OCI-M2 (cell line): Measurements from ENCODE around the gene ADIPOR1.

Experiments used
- DNase-seq: peaks from one replicate; lab custom pipeline; 2025; ENCODE audit not compliant: unreplicated experiment; lab: John Stamatoyannopoulos, UW

Gene ADIPOR1

GRCh38 chr1:202972046-202972445, 13.9 kb upstream of the ADIPOR1 start:
- DNase-seq, result no peak

GRCh38 chr1:202968895-202969295, 10.8 kb upstream of the ADIPOR1 start:
- DNase-seq, result peak; percentile 86

DNA sequence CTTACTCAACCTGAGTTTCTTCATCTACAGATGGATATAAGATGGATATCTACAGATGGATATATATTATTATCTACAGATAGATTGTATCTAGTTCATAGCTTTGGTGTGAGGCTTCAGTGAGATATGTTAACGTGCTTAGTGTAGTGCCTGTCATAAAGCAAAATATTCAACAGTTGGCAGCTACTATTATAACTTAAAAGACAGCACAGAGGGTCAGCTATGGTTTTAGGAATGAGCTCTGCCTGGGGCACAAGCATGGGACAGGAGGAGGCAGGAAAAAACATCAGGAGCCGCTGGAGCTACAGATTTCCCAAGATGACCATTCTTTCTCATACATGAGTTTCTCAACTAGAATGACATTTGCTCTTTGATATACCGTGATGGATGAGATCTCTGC, 10.2 kb upstream of the ADIPOR1 start:
- no peak for DNase-seq

- DNase-seq, result no peak
Measured at GRCh38 chr1:202967684-202968281, 9.7 kb upstream of the ADIPOR1 start.

GRCh38 chr1:202966006-202966898, 8.1 kb upstream of the ADIPOR1 start:
- no peak for DNase-seq

DNA sequence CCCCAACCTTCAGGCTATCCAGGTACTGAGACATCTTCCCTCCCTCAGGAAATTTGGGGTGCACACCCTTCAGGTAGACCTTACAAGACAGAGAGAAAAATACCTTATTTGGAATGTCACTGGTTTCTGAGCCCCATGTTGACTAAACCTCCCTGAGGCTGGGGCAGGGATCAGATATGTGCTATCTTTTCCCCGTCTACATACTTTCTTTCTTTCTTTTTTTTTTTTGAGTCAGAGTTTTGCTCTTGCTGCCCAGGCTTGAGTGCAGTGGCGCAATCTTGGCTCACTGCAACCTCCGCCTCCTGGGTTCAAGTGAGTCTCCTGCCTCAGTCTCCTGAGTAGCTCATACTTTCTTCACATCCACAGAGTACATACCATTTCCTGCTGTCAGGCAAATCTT, 7.3 kb upstream of the ADIPOR1 start:
- DNase-seq, result no peak

DNA sequence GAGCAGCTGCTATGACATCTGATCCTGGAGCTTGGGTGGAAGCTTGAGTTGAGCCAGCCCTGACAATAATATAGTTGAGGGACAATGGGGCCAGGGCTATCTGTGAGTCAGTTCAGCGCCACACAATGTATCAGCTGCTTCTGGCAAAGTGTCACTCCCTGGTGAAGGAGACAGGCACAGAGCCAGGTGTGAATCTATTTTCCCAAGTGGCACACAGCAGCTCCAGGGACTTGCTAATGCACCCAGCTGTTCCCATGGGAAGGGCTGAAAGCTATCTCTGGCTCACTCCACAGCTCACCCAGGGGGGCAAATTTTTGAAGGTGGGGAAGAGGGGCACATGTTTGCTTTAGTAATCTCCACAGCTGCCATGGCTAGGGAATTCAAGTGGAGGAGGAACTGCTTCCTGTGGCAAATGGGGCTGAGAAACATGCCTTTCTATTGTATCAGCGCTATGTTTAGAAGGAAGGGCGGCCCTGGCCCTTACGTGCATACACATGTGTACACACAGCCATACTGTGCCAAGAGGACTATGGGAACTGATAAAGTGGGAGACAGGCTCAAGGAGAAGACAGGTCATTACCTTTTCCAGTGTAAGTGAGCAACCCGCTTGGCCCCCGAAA, 6.8 kb upstream of the ADIPOR1 start:
- DNase-seq, result no peak

- no peak for DNase-seq
Measured at GRCh38 chr1:202961220-202961880, 3.2 kb upstream of the ADIPOR1 start.

GRCh38 chr1:202959276-202959620, 1.1 kb upstream of the ADIPOR1 start:
- DNase-seq, result no peak

GRCh38 chr1:202958544-202959275, 598 bp upstream of the ADIPOR1 start:
- no peak for DNase-seq

DNA sequence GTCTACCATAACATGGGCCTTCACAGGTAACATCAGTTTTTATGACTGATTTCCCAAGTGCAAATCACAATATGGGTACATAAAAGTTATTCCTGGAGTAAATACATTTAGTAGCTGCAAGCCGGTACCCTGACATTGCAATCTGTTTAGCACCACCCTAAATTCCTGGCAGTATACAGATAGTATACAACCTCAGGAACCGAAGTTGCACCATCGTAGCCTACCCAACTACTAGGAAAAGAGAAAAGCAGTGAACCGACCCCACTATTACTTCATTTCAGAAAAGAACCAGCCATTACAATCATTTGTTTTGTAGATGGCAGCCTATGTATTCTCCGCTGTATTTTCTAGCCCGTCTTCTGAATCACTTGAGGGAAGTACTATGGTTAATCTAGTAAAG, 1.1 kb downstream of the ADIPOR1 start:
- DNase-seq, result no peak

DNA sequence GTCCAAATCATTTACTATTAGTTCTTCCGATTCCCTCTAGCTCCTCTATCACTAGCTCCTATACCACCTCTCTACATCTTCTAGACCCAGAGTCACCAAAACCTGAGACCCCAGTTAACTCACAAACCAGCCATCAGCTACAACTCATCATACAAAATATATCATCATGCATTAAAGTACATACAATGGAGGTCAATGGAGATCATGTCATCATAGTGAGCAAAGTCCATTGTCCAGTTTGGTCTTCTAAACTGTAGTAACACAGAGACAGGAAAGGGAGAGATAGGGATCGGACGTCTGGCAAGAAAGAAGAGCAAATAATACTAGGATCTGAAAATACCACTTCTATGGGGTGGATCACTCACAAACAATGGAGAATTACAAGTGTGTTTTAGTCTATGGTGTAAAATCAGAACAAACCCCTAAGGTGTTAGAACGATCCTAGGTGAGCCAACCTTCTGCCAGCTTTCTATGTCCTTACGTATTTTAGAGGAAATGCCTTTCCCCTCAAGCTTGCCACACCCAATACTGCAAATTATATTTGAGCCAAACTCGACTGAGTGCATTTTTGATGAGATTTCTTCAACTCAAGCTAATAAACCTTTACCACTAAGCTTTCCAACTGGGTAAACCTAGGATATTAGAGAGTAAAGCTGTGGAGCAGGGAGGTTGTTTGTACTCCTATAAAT, 3.9 kb downstream of the ADIPOR1 start:
- no peak for DNase-seq

DNA sequence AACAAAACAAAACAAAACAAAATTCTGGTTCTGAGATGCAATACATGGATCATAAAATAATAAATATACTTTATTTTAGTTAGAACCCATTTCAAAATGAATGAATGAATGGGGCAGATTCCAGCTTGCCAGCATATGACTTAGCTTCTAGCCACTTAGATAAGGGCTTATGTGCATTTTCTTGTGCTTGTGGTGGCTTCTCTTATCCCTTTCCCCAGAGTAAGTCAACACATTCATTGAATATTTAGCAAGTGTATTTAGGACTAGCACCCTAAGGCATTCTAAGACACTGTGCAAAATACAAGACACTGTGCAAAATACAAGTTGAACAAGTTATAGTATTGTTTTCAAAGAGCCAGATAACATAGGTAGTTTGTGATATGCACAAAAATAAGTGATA, 4.7 kb downstream of the ADIPOR1 start:
- no peak for DNase-seq

DNA sequence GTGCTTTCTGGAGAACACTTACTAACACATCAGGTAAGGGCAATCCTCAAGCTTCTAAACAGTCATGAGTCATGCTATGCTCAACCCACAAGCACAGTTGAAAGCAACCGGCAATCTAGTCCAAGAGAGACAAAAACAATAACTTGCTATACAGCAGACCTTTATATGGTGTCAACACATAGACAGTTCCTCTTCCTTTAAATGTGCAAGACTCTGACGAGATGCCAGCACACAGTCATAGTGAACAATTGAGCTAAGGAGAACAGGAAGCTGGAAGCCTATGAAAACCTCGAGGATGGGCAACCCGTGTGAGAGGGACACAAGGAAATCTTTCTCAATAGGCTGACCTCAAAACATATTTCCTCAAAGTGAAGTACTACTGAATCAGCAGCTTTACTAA, 5.3 kb downstream of the ADIPOR1 start:
- DNase-seq, result no peak

GRCh38 chr1:202952099-202952498, 6.0 kb downstream of the ADIPOR1 start:
- DNase-seq, result no peak

DNA sequence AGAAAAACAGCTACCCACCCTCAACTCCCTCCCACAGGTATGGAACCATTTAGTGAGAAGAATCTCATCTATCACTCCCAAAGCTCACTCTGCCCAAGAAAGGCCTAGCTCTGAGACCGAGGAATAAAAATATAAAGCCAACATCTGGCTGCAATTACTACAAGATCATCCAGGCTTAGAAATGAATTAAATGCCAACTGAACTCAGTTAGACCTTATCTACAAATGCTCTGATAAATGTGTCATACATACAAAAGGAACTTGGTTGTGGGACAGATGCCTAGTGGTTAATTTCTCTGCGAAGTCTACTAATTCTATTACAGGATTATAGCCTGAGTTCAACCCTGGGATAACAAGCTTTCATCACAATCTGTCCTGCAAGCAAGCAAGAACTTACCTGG, 6.7 kb downstream of the ADIPOR1 start:
- DNase-seq, result no peak

- no peak for DNase-seq
Measured at GRCh38 chr1:202945483-202945882, 12.6 kb downstream of the ADIPOR1 start.

DNA sequence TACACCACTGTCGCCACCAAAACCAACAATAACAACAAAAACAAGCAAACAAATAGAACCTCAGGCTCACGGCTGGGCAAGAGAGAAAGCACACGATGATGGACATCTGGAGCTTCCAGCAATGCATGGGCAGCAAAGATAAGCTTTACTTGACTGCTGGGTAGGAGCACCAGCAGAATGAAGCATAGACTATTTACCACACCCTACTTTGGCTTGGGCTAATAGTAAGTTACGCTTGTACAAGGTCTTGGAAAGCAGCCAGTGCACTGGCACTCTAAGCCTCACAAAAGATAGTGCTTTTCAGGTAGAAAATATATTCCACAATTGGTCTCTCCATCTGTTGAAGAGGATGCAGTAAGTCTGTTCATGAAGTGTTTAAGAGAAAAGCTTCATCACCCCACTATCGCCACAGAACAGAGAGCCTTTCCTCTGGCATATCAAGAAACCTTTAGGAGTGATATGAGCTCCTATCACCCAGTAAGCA, 13.6 kb downstream of the ADIPOR1 start:
- peak; percentile 44 for DNase-seq

- no peak for DNase-seq
Measured at GRCh38 chr1:202942426-202942825, 15.7 kb downstream of the ADIPOR1 start.

DNA sequence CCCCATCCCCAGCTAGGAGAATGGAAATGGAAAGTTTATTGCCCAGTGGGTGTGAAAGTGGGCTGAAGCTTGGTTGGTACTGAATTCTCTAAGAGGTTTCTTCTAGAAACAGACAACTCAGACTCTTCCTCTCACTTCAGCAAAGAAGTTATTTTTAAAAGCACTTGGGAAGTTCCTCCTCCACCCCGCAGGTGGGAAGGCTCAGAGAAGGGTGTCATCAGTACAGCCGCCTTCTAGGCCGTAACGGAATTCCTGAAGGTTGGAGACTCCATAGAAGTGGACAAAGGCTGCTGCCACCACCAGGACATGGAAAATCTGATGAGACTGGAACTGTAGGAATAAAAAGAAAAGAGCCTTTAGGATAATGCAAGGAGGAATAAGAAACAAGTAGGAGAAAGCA, 16.7 kb downstream of the ADIPOR1 start:
- no peak for DNase-seq
